Glutamatergic neuron (in vitro differentiated cells): ENCODE data around the gene PRKCQ. TPM values are rescaled to one million over a fixed set of nuclear protein-coding genes. Genes with fewer than 3 reads are reported as not detected.

Source experiments
- DNase-seq: peaks from one replicate; pipeline ENCODE4 v3.0.0; 2022
- H3K27ac Mint-ChIP-seq: one replicate; pipeline ENCODE4 v1.8.0; 2020; ENCODE audit warnings: mild to moderate bottlenecking, mixed read lengths, inconsistent platforms; ENCODE audit not compliant: unreplicated experiment
- H3K27me3 Mint-ChIP-seq: one replicate; pipeline ENCODE4 v1.8.0; 2020; ENCODE audit warnings: mild to moderate bottlenecking, moderate library complexity, mixed read lengths, inconsistent platforms; ENCODE audit not compliant: unreplicated experiment
- H3K36me3 Mint-ChIP-seq: one replicate; pipeline ENCODE4 v1.8.0; 2020; ENCODE audit warnings: mild to moderate bottlenecking, mixed read lengths, inconsistent platforms; ENCODE audit not compliant: unreplicated experiment
- H3K4me1 Mint-ChIP-seq: one replicate; pipeline ENCODE4 v1.8.0; 2020; ENCODE audit warnings: mild to moderate bottlenecking, low read depth, mixed read lengths, inconsistent platforms; ENCODE audit not compliant: unreplicated experiment
- H3K4me3 Mint-ChIP-seq: one replicate; pipeline ENCODE4 v1.8.0; 2020; ENCODE audit warnings: mild to moderate bottlenecking, mixed read lengths, inconsistent platforms; ENCODE audit not compliant: unreplicated experiment
- H3K9me3 Mint-ChIP-seq: one replicate; pipeline ENCODE4 v1.8.0; 2020; ENCODE audit warnings: mild to moderate bottlenecking, moderate library complexity, mixed read lengths, inconsistent platforms; ENCODE audit not compliant: unreplicated experiment
- CTCF ChIP-seq: fragments of 200-600 bp; sonication (generic); IDR thresholded peaks from one replicate; pipeline ENCODE4 v1.5.0; 2021; ENCODE audit not compliant: partially characterized antibody, unreplicated experiment
- total RNA-seq: library from RNA; stranded (reverse); fragmentation: NEBNext Ultra II Directional; extraction: Animal tissue kit (Norgen Biotek cat#: 25700); gene quantifications from one replicate; pipeline ENCODE4 v1.2.1, GENCODE V29; 2021; ENCODE audit not compliant: unreplicated experiment

PRKCQ gene
- total RNA-seq, 1 donor from 2014 or later = 1.3 TPM

- no peak for TF ChIP-seq CTCF
- Mint-ChIP-seq H3K36me3 (peaks cover 10% of the 10 kb centered on the region), H3K27me3 (no peaks in the 10 kb centered on the region), H3K4me1 (no peaks in the 10 kb centered on the region), H3K9me3 (no peaks in the 10 kb centered on the region), H3K27ac (no peak overlapping the region), H3K4me3 (no peak overlapping the region)
- no peak for DNase-seq
Measured at GRCh38 chr10:6512182-6512581, 67.9 kb downstream of the PRKCQ start.

GRCh38 chr10:6511347-6511746 is 68.7 kb downstream of the PRKCQ start:
- no peaks in the 10 kb centered on the region for H3K9me3 Mint-ChIP-seq
- no peak overlapping the region for H3K27ac Mint-ChIP-seq
- H3K36me3 Mint-ChIP-seq = peaks cover 10% of the 10 kb centered on the region
- H3K4me3 Mint-ChIP-seq = no peak overlapping the region
- TF ChIP-seq CTCF = no peak
- H3K27me3 Mint-ChIP-seq = no peaks in the 10 kb centered on the region
- no peaks in the 10 kb centered on the region for H3K4me1 Mint-ChIP-seq
- no peak for DNase-seq

- Mint-ChIP-seq H3K27me3 (no peaks in the 10 kb centered on the region), H3K9me3 (no peaks in the 10 kb centered on the region), H3K4me1 (no peaks in the 10 kb centered on the region), H3K27ac (no peak overlapping the region), H3K4me3 (no peak overlapping the region), H3K36me3 (peaks cover 10% of the 10 kb centered on the region)
- no peak for DNase-seq
- TF ChIP-seq CTCF = no peak
Measured at GRCh38 chr10:6507311-6507710, 72.8 kb downstream of the PRKCQ start.

DNA sequence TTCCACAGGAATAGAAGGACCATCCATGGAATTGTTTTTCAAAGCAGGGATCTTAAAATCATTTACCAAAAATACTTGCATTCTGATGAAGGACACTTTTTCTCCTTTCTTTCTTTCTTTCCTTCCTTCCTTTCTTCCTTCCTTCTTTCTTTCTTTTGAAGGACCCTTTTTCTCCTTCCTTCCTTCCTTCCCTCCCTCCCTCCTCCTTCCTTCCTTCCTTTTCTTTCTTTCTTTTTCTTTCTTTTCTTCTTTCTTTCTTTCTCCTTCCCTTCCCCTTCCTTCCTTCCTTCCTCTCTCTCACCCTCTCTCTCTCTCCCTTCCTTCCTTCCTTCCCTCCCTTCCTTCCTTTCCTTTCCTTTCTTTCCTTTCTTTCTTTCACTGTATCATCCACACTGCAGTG is 74.8 kb downstream of the PRKCQ start:
- Mint-ChIP-seq H3K4me3 (no peak overlapping the region), H3K4me1 (no peaks in the 10 kb centered on the region), H3K27ac (no peak overlapping the region), H3K27me3 (peaks cover 1% of the 10 kb centered on the region), H3K9me3 (no peaks in the 10 kb centered on the region), H3K36me3 (no peaks in the 10 kb centered on the region)
- DNase-seq = no peak
- no peak for TF ChIP-seq CTCF

DNA sequence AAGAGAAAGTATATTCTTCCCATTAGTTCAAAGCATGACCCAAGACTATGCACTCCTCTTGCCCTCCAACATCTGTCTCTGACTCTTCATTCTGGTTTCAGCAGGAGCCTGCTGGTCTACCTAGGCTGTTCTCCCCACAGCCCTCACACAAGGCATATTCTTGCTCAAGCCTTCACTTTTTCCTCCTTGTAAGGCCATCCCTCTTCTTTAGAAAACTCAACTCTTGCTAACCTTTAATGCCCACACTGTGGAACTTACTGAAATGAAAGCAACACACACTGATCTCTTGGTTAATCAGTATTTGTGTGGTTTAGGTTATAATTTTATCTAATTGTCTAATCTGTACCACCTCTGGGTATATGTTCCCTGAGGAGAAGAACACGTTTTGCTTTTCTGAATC is 75.8 kb downstream of the PRKCQ start:
- Mint-ChIP-seq H3K4me3 (no peak overlapping the region), H3K27ac (no peak overlapping the region), H3K4me1 (no peaks in the 10 kb centered on the region), H3K9me3 (no peaks in the 10 kb centered on the region), H3K36me3 (no peaks in the 10 kb centered on the region), H3K27me3 (peaks cover 1% of the 10 kb centered on the region)
- no peak for DNase-seq
- no peak for TF ChIP-seq CTCF
